B cell (primary cell): Measurements from ENCODE around the gene SLC25A29. TPM values are rescaled to one million over a fixed set of nuclear protein-coding genes. Genes with fewer than 3 reads are reported as not detected.

Experiments used
- ATAC-seq: fragments of 200-7000 bp; cut with Tn5 transposase; one replicate; pipeline ENCODE4 v1.10.0; 2021; ENCODE audit warnings: low read depth, mild to moderate bottlenecking, moderate number of reproducible peaks, moderate library complexity
- CTCF ChIA-PET: fragments of 350-600 bp; sonication (Branson Sonifier 250); formaldehyde crosslinking; loops from one replicate; lab custom pipeline; 2021; ENCODE audit warnings: antibody characterized with exemption, inconsistent platforms; lab: Charles Lee
- POLR2A ChIA-PET: fragments of 350-600 bp; sonication (Branson Sonifier 250); formaldehyde crosslinking; loops from one replicate; lab custom pipeline; 2021; ENCODE audit warnings: antibody characterized with exemption; lab: Charles Lee
- DNase-seq: peaks from one replicate; pipeline ENCODE4 v3.0.0; 2013
- H2AFZ ChIP-seq: 2 replicates; pipeline ENCODE4 v1.6.1; 2012; ENCODE audit warnings: mild to moderate bottlenecking, low read depth, low read length; ENCODE audit not compliant: insufficient read depth, poor library complexity, severe bottlenecking
- H3K27ac ChIP-seq, 2 donors: 1 replicate in 1 of 2; 2 replicates in 1 of 2; pipeline ENCODE4 v1.5.1; 2012 to 2013; ENCODE audit warnings: low read length in 2 of 2, mild to moderate bottlenecking in 2 of 2, moderate library complexity in 1 of 2
- H3K27me3 ChIP-seq, 4 experiments: fragments of 200-600 bp in 1 of 4; sonication (generic) in 1 of 4; replicated peaks in 1 of 4; 1 replicate in 2 of 4; 2 replicates in 2 of 4; pipeline versions ENCODE4 v1.6.1 to v1.7.0; 2013 to 2016; ENCODE audit warnings: low read length in 3 of 4, mild to moderate bottlenecking in 2 of 4, mixed read lengths in 1 of 4, moderate library complexity in 1 of 4; ENCODE audit not compliant: insufficient read depth in 4 of 4, control insufficient read depth in 3 of 4; ENCODE audit errors: control extremely low read depth in 1 of 4
- H3K36me3 ChIP-seq, 2 experiments: replicated peaks in 1 of 2; 1 replicate in 1 of 2; 2 replicates in 1 of 2; pipeline versions ENCODE4 v1.6.1 to v1.7.1; 2013; ENCODE audit warnings: low read length in 1 of 2; ENCODE audit not compliant: insufficient read depth in 2 of 2, control insufficient read depth in 1 of 2; ENCODE audit errors: control extremely low read depth in 1 of 2, extremely low read depth in 1 of 2
- H3K4me1 ChIP-seq, 2 donors: fragments of 200-600 bp in 1 of 2; sonication (generic) in 1 of 2; 1 replicate in 1 of 2; 2 replicates in 1 of 2; pipeline versions ENCODE4 v1.5.1 to v1.6.1; 2013 to 2017; ENCODE audit warnings: low read length in 2 of 2; ENCODE audit not compliant: control insufficient read depth in 2 of 2, insufficient read depth in 2 of 2
- H3K4me2 ChIP-seq: replicated peaks from 2 replicates; pipeline ENCODE3; 2012; ENCODE audit warnings: mild to moderate bottlenecking, low read depth, low read length; ENCODE audit not compliant: poor library complexity, severe bottlenecking
- H3K4me3 ChIP-seq, 5 experiments: fragments of 200-600 bp in 1 of 5; sonication (generic) in 1 of 5; 1 replicate in 3 of 5; 2 replicates in 2 of 5; pipeline versions ENCODE4 v1.5.1 to v1.7.0; 2011 to 2016; ENCODE audit warnings: low read length in 4 of 5, mild to moderate bottlenecking in 4 of 5, low read depth in 2 of 5, control low read depth in 1 of 5, moderate library complexity in 1 of 5; ENCODE audit not compliant: insufficient read depth in 1 of 5; ENCODE audit errors: control extremely low read depth in 1 of 5, extremely low read depth in 1 of 5
- H3K79me2 ChIP-seq: fragments of 200-600 bp; sonication (generic); one replicate; pipeline ENCODE4 v1.6.0; 2016; ENCODE audit warnings: low read length; ENCODE audit not compliant: control insufficient read depth, insufficient read depth
- H3K9ac ChIP-seq: fragments of 200-600 bp; sonication (generic); 2 replicates; pipeline ENCODE4 v1.6.1; 2017; ENCODE audit warnings: mild to moderate bottlenecking, low read length, moderate library complexity
- H3K9me3 ChIP-seq, 3 donors: one replicate each; pipeline versions ENCODE4 v1.6.1 to v1.7.1; 2013; ENCODE audit warnings: low read length in 2 of 3; ENCODE audit not compliant: control insufficient read depth in 2 of 3, insufficient read depth in 1 of 3; ENCODE audit errors: control extremely low read depth in 1 of 3
- H4K20me1 ChIP-seq: 2 replicates; pipeline ENCODE4 v1.6.0; 2012; ENCODE audit warnings: mild to moderate bottlenecking, low read length; ENCODE audit not compliant: insufficient read depth, control insufficient read depth, poor library complexity, severe bottlenecking
- H3K27ac Mint-ChIP-seq: one replicate; pipeline ENCODE4 v1.8.0; 2021; ENCODE audit warnings: mixed read lengths
- H3K27me3 Mint-ChIP-seq: one replicate; pipeline ENCODE4 v1.8.0; 2021; ENCODE audit warnings: mixed read lengths
- H3K4me1 Mint-ChIP-seq: one replicate; pipeline ENCODE4 v1.8.0; 2021; ENCODE audit warnings: mixed read lengths
- H3K4me3 Mint-ChIP-seq: one replicate; pipeline ENCODE4 v1.8.0; 2021; ENCODE audit warnings: mixed read lengths
- H3K9me3 Mint-ChIP-seq: one replicate; pipeline ENCODE4 v1.8.0; 2022; ENCODE audit warnings: mixed read lengths; ENCODE audit not compliant: insufficient read depth
- EZH2 ChIP-seq: IDR thresholded peaks from 2 replicates; pipeline ENCODE4 v1.6.1; 2012; ENCODE audit warnings: borderline replicate concordance, low read depth, mild to moderate bottlenecking, moderate library complexity, low read length; ENCODE audit not compliant: insufficient read depth, poor library complexity, severe bottlenecking
- WGBS: methylation state at CpG from one replicate; pipeline ENCODE4 v1.1.5; 2013; ENCODE audit warnings: missing lambda C conversion rate; ENCODE audit not compliant: insufficient coverage; 5-methylcytosine and 5-hydroxymethylcytosine counted together
- intact Hi-C: fragments of 100-400 bp; cut with micrococcal nuclease; formaldehyde crosslinking; loops from one replicate; pipeline ENCODE4 v1.10.0; 2022
- polyA plus RNA-seq: library from polyadenylated mRNA; depleted of rRNA; stranded (reverse); fragments of >200 nt; gene quantifications from 2 replicates; pipeline ENCODE4 v1.2.3, GENCODE V29; 2012
- total RNA-seq, 2 donors: library from RNA; stranded (reverse); fragments of 120-200 nt in 1 of 2; gene quantifications; 1 replicate in 1 of 2; 2 replicates in 1 of 2; pipeline versions ENCODE4 v1.2.3 to v1.2.4, GENCODE V29; 2013 to 2022
- TF ChIP-seq, protein P1 (sequence below): fragments of 200-600 bp; IDR thresholded peaks from one replicate; pipeline ENCODE4 v1.8.0; 2022; ENCODE audit warnings: antibody characterized with exemption, mild to moderate bottlenecking

SLC25A29 gene
- total and polyA plus RNA-seq, 2 donors (not counting 1 experiment from before 2014, with no cell fraction given), result 15.1 to 99.9 TPM

DNA sequence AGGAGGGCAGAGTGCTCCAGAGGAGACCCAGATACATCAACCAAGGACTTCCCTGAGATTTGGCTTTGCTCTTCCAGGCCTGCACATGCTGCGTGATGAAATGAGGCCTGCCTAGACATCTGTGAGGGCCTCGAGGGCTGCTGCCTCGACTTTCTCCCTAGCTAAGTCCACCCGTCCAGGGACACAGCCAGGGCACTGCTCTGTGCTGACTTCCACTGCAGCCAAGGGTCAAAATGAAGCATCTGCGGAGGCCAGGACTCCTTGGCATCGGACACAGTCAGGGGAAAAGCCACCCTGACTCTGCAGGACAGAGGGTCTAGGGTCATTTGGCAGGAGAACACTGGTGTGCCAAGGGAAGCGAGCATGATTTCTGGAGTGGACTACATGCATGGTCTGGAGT lies 27.6 kb upstream of the SLC25A29 start:
- Histone ChIP-seq H3K36me3 (peaks cover 0 to 7% of the 10 kb centered on the region in 2 experiments), H3K79me2 (no peaks in the 10 kb centered on the region), H3K4me3 (no peak overlapping the region), H4K20me1 (no peaks in the 10 kb centered on the region), H2AFZ (no peak overlapping the region), H3K9me3 (peaks cover 0 to 3% (median 0%) of the 10 kb centered on the region in 3 donors), H3K4me1 (peaks cover 0 to 16% of the 10 kb centered on the region in 2 donors), H3K27ac (no peak overlapping the region), H3K9ac (no peak overlapping the region), H3K4me2 (no peak overlapping the region), H3K27me3 (no peaks in the 10 kb centered on the region)
- intact Hi-C loops, result no loop called here
- no peaks in the 10 kb centered on the region for H3K27me3 Mint-ChIP-seq
- peak overlapping the region; percentile 46 for H3K27ac Mint-ChIP-seq
- peaks cover 5% of the 10 kb centered on the region for H3K4me1 Mint-ChIP-seq
- TF ChIP-seq, protein P1, sequence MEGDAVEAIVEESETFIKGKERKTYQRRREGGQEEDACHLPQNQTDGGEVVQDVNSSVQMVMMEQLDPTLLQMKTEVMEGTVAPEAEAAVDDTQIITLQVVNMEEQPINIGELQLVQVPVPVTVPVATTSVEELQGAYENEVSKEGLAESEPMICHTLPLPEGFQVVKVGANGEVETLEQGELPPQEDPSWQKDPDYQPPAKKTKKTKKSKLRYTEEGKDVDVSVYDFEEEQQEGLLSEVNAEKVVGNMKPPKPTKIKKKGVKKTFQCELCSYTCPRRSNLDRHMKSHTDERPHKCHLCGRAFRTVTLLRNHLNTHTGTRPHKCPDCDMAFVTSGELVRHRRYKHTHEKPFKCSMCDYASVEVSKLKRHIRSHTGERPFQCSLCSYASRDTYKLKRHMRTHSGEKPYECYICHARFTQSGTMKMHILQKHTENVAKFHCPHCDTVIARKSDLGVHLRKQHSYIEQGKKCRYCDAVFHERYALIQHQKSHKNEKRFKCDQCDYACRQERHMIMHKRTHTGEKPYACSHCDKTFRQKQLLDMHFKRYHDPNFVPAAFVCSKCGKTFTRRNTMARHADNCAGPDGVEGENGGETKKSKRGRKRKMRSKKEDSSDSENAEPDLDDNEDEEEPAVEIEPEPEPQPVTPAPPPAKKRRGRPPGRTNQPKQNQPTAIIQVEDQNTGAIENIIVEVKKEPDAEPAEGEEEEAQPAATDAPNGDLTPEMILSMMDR, result no peak
- TF ChIP-seq EZH2, result no peak
- H3K4me3 Mint-ChIP-seq, result no peak overlapping the region
- H3K9me3 Mint-ChIP-seq, result no peaks in the 10 kb centered on the region
- ChIA-PET CTCF (no interaction called here), POLR2A (no interaction called here)
- DNase-seq (no peak), ATAC-seq (no peak)
- 98% methylated on average over 6 of the region's 7 CpGs for WGBS

GRCh38 chr14:100333311-100333710 lies 27.1 kb upstream of the SLC25A29 start:
- POLR2A ChIA-PET, result no interaction called here
- 100% methylated on average over 3 of the region's 8 CpGs for WGBS
- no peak overlapping the region for H3K4me2 ChIP-seq
- DNase-seq (no peak), ATAC-seq (no peak)
- no peak overlapping the region for H3K9ac ChIP-seq
- CTCF ChIA-PET, result no interaction called here
- Mint-ChIP-seq H3K9me3 (no peaks in the 10 kb centered on the region), H3K4me1 (peaks cover 5% of the 10 kb centered on the region), H3K27ac (no peak overlapping the region), H3K27me3 (no peaks in the 10 kb centered on the region), H3K4me3 (no peak overlapping the region)
- peaks cover 0 to 7% of the 10 kb centered on the region in 2 experiments for H3K36me3 ChIP-seq
- H4K20me1 ChIP-seq, result no peaks in the 10 kb centered on the region
- H3K9me3 ChIP-seq, result peaks cover 0 to 3% (median 0%) of the 10 kb centered on the region in 3 donors
- H3K4me3 ChIP-seq, result no peak overlapping the region
- no peak overlapping the region for H2AFZ ChIP-seq
- intact Hi-C loops, result no loop called here
- H3K79me2 ChIP-seq, result no peaks in the 10 kb centered on the region
- H3K27ac ChIP-seq, result peak overlapping the region; percentile 18 to 70
- peaks cover 0 to 16% of the 10 kb centered on the region in 2 donors for H3K4me1 ChIP-seq
- no peaks in the 10 kb centered on the region for H3K27me3 ChIP-seq
- TF ChIP-seq, protein P1, result no peak
- TF ChIP-seq EZH2, result no peak
